ENCODE data around the gene STARD4. TPM values are rescaled to one million over a fixed set of nuclear protein-coding genes. Genes with fewer than 3 reads are reported as not detected.
A peak's percentile ranks its signal among the peaks of the same experiment; 100 is the strongest.

The STARD4 gene
- polyA plus RNA-seq, 1 of the 3 experiments (the other 2 are of a cell fraction), result 10.0 TPM

- Histone ChIP-seq H3K4me3 (ENCODE audit: low read depth in 2 of 2, low read length in 1 of 2) (no peak overlapping the region), H3K9ac (no peak overlapping the region), H3K4me1 (ENCODE audit: control insufficient read depth in 1 of 2, insufficient read depth in 2 of 2, low read depth in 1 of 2, low read length in 1 of 2) (peaks cover 0 to 21% of the 10 kb centered on the region in 2 experiments; a peak in 2 of 4 replicates), H3K27me3 (ENCODE audit: insufficient read depth) (no peaks in the 10 kb centered on the region), H2AFZ (ENCODE audit: low read depth) (no peak overlapping the region), H3K9me3 (no peaks in the 10 kb centered on the region), H4K20me1 (ENCODE audit: insufficient read depth) (no peaks in the 10 kb centered on the region), H3K9me2 (no peaks in the 10 kb centered on the region), H3K4me2 (no peak overlapping the region), H3F3A (replicated peaks; ENCODE audit: insufficient read depth) (no peaks in the 10 kb centered on the region), H3K36me3 (replicated peaks in 1 of 2; ENCODE audit: control insufficient read depth in 1 of 2, insufficient read depth in 2 of 2, low read length in 1 of 2) (no peaks in the 10 kb centered on the region), H3K27ac (ENCODE audit: low read depth in 2 of 2, low read length in 1 of 2) (peak overlapping the region in 1 of 2 experiments; percentile 91; a peak in 2 of 4 replicates), H3K79me2 (ENCODE audit: insufficient read depth) (no peaks in the 10 kb centered on the region)
- DNase-seq, result no peak
- TF ChIP-seq FOSL2 (IDR thresholded peaks at IDR 0.05; ENCODE audit: borderline replicate concordance, low read depth), result no peak
- TF ChIP-seq EZH2phosphoT487 (IDR thresholded peaks at IDR 0.05; ENCODE audit: borderline replicate concordance, low read depth), result no peak
- TF ChIP-seq POLR2AphosphoS5 (IDR thresholded peaks at IDR 0.05; ENCODE audit: low read depth, low read length), result no peak
- TF ChIP-seq CTCF (IDR thresholded peaks at IDR 0.05), result no peak
- TF ChIP-seq NFIC (IDR thresholded peaks at IDR 0.05; ENCODE audit: borderline replicate concordance), result no peak
- no peak for TF ChIP-seq MXI1 (IDR thresholded peaks at IDR 0.05; ENCODE audit: low read depth, low read length)
- no peak for TF ChIP-seq IRF3 (IDR thresholded peaks at IDR 0.05; ENCODE audit: low read depth, low read length)
- no peak for TF ChIP-seq PBX3 (IDR thresholded peaks at IDR 0.05)
- no peak for TF ChIP-seq MAX (IDR thresholded peaks at IDR 0.05; ENCODE audit: low read depth)
- no peak for TF ChIP-seq TAF1 (IDR thresholded peaks at IDR 0.05; ENCODE audit: borderline replicate concordance, low read depth, low read length)
- ChIA-PET POLR2A (interaction anchor here (0.6 to 1.6 kb wide), 4 partner anchors 11 to 248 kb away, joined by 3 to 7 read pairs (median 4); partner anchors contain the start of gene CAMK4), CTCF (interaction anchor here (0.7 to 4.0 kb wide), 6 partner anchors 11 to 314 kb away, joined by 3 to 19 read pairs (median 3); no protein-coding TSS in a partner anchor)
- WGBS (ENCODE audit: low lambda C conversion rate), result 100% methylated on average over 2 of the region's 3 CpGs
These were observed 40.2 kb downstream of the STARD4 start for GRCh38 chr5:111472096-111472495.

- WGBS (ENCODE audit: low lambda C conversion rate), result 53% methylated on average over 2 of the region's 2 CpGs
- no peaks in the 10 kb centered on the region for H3K27me3 ChIP-seq (ENCODE audit: insufficient read depth)
- H3K4me2 ChIP-seq, result no peak overlapping the region
- no peaks in the 10 kb centered on the region for H4K20me1 ChIP-seq (ENCODE audit: insufficient read depth)
- DNase-seq, result no peak
- H3K9ac ChIP-seq, result no peak overlapping the region
- H3K27ac ChIP-seq (ENCODE audit: low read depth in 2 of 2, low read length in 1 of 2), result peak overlapping the region in 1 of 2 experiments; percentile 47; a peak in 2 of 4 replicates
- ChIA-PET POLR2A (no interaction called here), CTCF (interaction anchor here (0.7 to 4.0 kb wide), 3 partner anchors 8 to 314 kb away, joined by 3 to 19 read pairs (median 3); no protein-coding TSS in a partner anchor)
- H3K36me3 ChIP-seq (replicated peaks in 1 of 2; ENCODE audit: control insufficient read depth in 1 of 2, insufficient read depth in 2 of 2, low read length in 1 of 2), result no peaks in the 10 kb centered on the region
- H3F3A ChIP-seq (replicated peaks; ENCODE audit: insufficient read depth), result no peaks in the 10 kb centered on the region
- H2AFZ ChIP-seq (ENCODE audit: low read depth), result no peak overlapping the region
- no peaks in the 10 kb centered on the region for H3K9me3 ChIP-seq
- no peak for TF ChIP-seq POLR2AphosphoS5 (IDR thresholded peaks at IDR 0.05; ENCODE audit: low read depth, low read length)
- TF ChIP-seq RXRA (IDR thresholded peaks at IDR 0.05; ENCODE audit: borderline replicate concordance, low read depth), result no peak
- peak; percentile 21; the same call in 1 of the 2 replicates for TF ChIP-seq CTCF (IDR thresholded peaks at IDR 0.05)
- TF ChIP-seq RAD21 (IDR thresholded peaks at IDR 0.05; ENCODE audit: low read length), result peak; percentile 22; the same call in 1 of the 2 replicates
- no peaks in the 10 kb centered on the region for H3K79me2 ChIP-seq (ENCODE audit: insufficient read depth)
- H3K9me2 ChIP-seq, result no peaks in the 10 kb centered on the region
- peaks cover 0 to 15% of the 10 kb centered on the region in 2 experiments; a peak in 2 of 4 replicates for H3K4me1 ChIP-seq (ENCODE audit: control insufficient read depth in 1 of 2, insufficient read depth in 2 of 2, low read depth in 1 of 2, low read length in 1 of 2)
- H3K4me3 ChIP-seq (ENCODE audit: low read depth in 2 of 2, low read length in 1 of 2), result no peak overlapping the region
These were observed 42.4 kb downstream of the STARD4 start for GRCh38 chr5:111469903-111470302.

All from SK-N-SH (cell line).